GOT3 (cell line): ENCODE results near the gene FAM13A.

Experiments used
- DNase-seq: peaks from one replicate; lab custom pipeline; 2025; ENCODE audit warnings: mixed read lengths; lab: John Stamatoyannopoulos, UW

Gene FAM13A

GRCh38 chr4:88745175-88745574 is 311.8 kb downstream of the FAM13A start:
- no peak for DNase-seq

- DNase-seq: no peak
Observed at GRCh38 chr4:88744609-88745008, 312.4 kb downstream of the FAM13A start.

- DNase-seq: no peak
Observed at GRCh38 chr4:88743696-88744095, 313.3 kb downstream of the FAM13A start.

- no peak for DNase-seq
Observed at GRCh38 chr4:88742561-88742960, 314.4 kb downstream of the FAM13A start.

GRCh38 chr4:88738180-88738579 is 318.8 kb downstream of the FAM13A start:
- no peak for DNase-seq

- DNase-seq: no peak
Observed at GRCh38 chr4:88737307-88737941, 319.6 kb downstream of the FAM13A start.

GRCh38 chr4:88736264-88736663 is 320.7 kb downstream of the FAM13A start:
- DNase-seq: no peak

- no peak for DNase-seq
Observed at GRCh38 chr4:88735564-88735963, 321.4 kb downstream of the FAM13A start.

- DNase-seq: no peak
Observed at GRCh38 chr4:88734403-88734949, 322.5 kb downstream of the FAM13A start.

- DNase-seq: no peak
Observed at GRCh38 chr4:88732714-88733368, 324.1 kb downstream of the FAM13A start.

- DNase-seq: no peak
Observed at GRCh38 chr4:88731381-88731780, 325.6 kb downstream of the FAM13A start.

GRCh38 chr4:88730811-88731210 is 326.2 kb downstream of the FAM13A start:
- no peak for DNase-seq

GRCh38 chr4:88729146-88729760 is 327.7 kb downstream of the FAM13A start:
- DNase-seq: no peak

GRCh38 chr4:88728146-88728545 is 328.8 kb downstream of the FAM13A start:
- DNase-seq: no peak

GRCh38 chr4:88725986-88726385 is 331.0 kb downstream of the FAM13A start:
- no peak for DNase-seq

GRCh38 chr4:88725143-88725542 is 331.8 kb downstream of the FAM13A start:
- no peak for DNase-seq

GRCh38 chr4:88724406-88724805 is 332.6 kb downstream of the FAM13A start:
- DNase-seq: no peak

- no peak for DNase-seq
Observed at GRCh38 chr4:88722828-88723227, 334.2 kb downstream of the FAM13A start.

GRCh38 chr4:88722276-88722780 is 334.7 kb downstream of the FAM13A start:
- DNase-seq: no peak

GRCh38 chr4:88720451-88721428 is 336.2 kb downstream of the FAM13A start:
- no peak for DNase-seq

- no peak for DNase-seq
Observed at GRCh38 chr4:88719381-88719780, 337.6 kb downstream of the FAM13A start.

GRCh38 chr4:88718098-88718497 is 338.9 kb downstream of the FAM13A start:
- no peak for DNase-seq
